ENCODE measurements around the gene GRK6. TPM values are rescaled to one million over a fixed set of nuclear protein-coding genes. Genes with fewer than 3 reads are reported as not detected.
A peak's percentile ranks its signal among the peaks of the same experiment; 100 is the strongest.

Gene GRK6
- total RNA-seq, 1 donor from 2014 or later: 59.4 TPM

DNA sequence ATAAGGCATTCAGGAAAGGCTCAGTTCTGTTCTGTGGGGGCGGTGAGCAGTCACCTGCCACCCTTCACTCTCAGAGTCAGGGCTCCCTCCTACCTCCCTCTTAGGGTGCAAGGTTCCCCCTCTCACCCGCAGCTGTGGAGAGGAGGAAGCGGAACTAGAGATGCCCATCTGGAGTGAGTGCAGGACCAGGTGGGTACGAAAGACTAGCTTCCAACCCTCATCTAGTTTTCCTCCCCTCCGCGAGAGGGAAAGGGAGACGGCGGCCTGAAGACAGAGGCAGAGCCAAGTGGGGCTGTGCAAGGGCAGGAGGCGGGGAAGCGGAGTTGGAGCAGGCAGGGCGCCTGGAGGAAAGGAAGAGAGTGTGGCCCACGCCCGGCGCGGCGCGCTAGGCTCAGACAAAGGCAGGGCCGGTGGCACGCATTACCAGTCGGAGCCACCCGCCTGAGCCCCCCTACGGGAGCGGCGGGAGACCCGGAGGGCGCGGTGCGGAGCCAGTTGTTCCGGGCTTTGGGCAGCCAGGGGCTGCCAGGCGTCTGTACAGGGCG is 27.4 kb downstream of the GRK6 start:
- peaks cover 29% of the 10 kb centered on the region for H3K4me1 ChIP-seq
- peaks cover 25% of the 10 kb centered on the region for H3K27me3 ChIP-seq (ENCODE audit: low read depth)
- peak in 1 of 2 donors; percentile 0 for ATAC-seq
- peak overlapping the region; percentile 79 for H3K4me3 ChIP-seq
- no peaks in the 10 kb centered on the region for H3K9me3 ChIP-seq
- H3K36me3 ChIP-seq: peaks cover 11% of the 10 kb centered on the region
- no peak for TF ChIP-seq CTCF (IDR thresholded peaks at IDR 0.05)
- H3K27ac ChIP-seq: peak overlapping the region; percentile 76
- peak; percentile 64 for DNase-seq
- intact Hi-C loops (cut with DNase I): loop anchor here (10.0 kb wide), 1 partner anchor 49 kb away; the partner anchor contains the start of genes F12 and PFN3

- peaks cover 22% of the 10 kb centered on the region for H3K27me3 ChIP-seq (ENCODE audit: low read depth)
- H3K4me1 ChIP-seq: peaks cover 29% of the 10 kb centered on the region
- H3K9me3 ChIP-seq: no peaks in the 10 kb centered on the region
- peak; percentile 94 for TF ChIP-seq CTCF (IDR thresholded peaks at IDR 0.05)
- intact Hi-C loops (cut with DNase I): loop anchor here (10.0 kb wide), 1 partner anchor 50 kb away; the partner anchor contains the start of genes F12 and PFN3
- peak overlapping the region; percentile 76 for H3K27ac ChIP-seq
- peaks cover 11% of the 10 kb centered on the region for H3K36me3 ChIP-seq
- peak; percentile 83 to 86 for ATAC-seq
- H3K4me3 ChIP-seq: peak overlapping the region; percentile 79
- peak; percentile 94 for DNase-seq
These were observed 28.0 kb downstream of the GRK6 start for GRCh38 chr5:177454397-177455035.

DNA sequence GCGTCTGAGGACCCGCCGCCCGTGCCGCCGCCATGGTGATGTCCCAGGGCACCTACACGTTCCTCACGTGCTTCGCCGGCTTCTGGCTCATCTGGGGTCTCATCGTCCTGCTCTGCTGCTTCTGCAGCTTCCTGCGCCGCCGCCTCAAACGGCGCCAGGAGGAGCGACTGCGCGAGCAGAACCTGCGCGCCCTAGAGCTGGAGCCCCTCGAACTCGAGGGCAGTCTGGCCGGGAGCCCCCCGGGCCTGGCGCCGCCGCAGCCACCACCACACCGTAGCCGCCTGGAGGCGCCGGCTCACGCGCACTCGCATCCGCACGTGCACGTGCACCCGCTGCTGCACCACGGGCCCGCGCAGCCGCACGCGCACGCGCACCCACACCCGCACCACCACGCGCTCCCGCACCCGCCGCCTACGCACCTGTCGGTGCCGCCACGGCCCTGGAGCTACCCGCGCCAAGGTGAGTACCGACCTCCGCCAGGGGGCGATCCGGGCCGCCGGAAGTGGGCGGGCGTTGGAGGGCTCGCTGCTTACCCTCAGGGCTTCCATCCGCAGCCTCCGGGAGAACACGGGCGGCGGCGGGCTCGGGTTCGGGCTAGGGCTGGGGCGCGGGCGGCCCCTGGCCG is 28.7 kb downstream of the GRK6 start:
- DNase-seq: peak; percentile 87
- no peaks in the 10 kb centered on the region for H3K9me3 ChIP-seq
- peaks cover 16% of the 10 kb centered on the region for H3K27me3 ChIP-seq (ENCODE audit: low read depth)
- peaks cover 16% of the 10 kb centered on the region for H3K36me3 ChIP-seq
- intact Hi-C loops (cut with DNase I): loop anchor here (10.0 kb wide), 1 partner anchor 50 kb away; the partner anchor contains the start of genes F12 and PFN3
- H3K4me3 ChIP-seq: peak overlapping the region; percentile 79
- H3K4me1 ChIP-seq: peaks cover 29% of the 10 kb centered on the region
- peak overlapping the region; percentile 76 for H3K27ac ChIP-seq
- ATAC-seq: peak; percentile 77 to 81
- TF ChIP-seq CTCF (IDR thresholded peaks at IDR 0.05): peak; percentile 76

- ATAC-seq: peak; percentile 81 to 84
- H3K4me3 ChIP-seq: peak overlapping the region; percentile 79
- peaks cover 19% of the 10 kb centered on the region for H3K36me3 ChIP-seq
- peak; percentile 93 for TF ChIP-seq CTCF (IDR thresholded peaks at IDR 0.05)
- intact Hi-C loops (cut with DNase I): loop anchor here (10.0 kb wide), 1 partner anchor 51 kb away; the partner anchor contains the start of genes F12 and PFN3
- peaks cover 29% of the 10 kb centered on the region for H3K4me1 ChIP-seq
- peaks cover 8% of the 10 kb centered on the region for H3K27me3 ChIP-seq (ENCODE audit: low read depth)
- DNase-seq: peak; percentile 95
- H3K9me3 ChIP-seq: no peaks in the 10 kb centered on the region
- H3K27ac ChIP-seq: peak overlapping the region; percentile 76
These were observed 29.4 kb downstream of the GRK6 start for GRCh38 chr5:177455661-177456590.

DNA sequence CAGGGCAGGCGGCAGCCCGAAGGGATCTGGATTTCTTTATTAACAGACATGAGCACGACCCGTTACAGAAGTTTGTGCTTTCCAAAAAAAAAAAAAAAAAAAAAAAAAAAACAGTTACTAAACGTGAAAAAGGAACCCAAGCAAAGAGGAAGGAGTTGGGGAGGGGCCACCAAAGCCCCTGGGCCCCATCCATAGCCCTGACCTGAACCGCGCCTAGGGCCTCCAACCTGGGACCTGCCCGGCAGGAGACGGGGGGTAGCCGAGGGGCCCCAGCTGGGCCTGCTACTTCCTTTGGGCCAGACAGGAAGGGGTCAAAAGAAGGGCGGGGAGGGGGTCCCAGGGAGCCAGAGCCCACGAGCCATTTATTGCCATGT is 30.1 kb downstream of the GRK6 start:
- H3K36me3 ChIP-seq: peaks cover 19% of the 10 kb centered on the region
- intact Hi-C loops (cut with DNase I): loop anchor here (10.0 kb wide), 1 partner anchor 52 kb away; the partner anchor contains the start of genes F12 and PFN3
- H3K4me3 ChIP-seq: peak overlapping the region; percentile 79
- H3K27me3 ChIP-seq (ENCODE audit: low read depth): peaks cover 6% of the 10 kb centered on the region
- H3K27ac ChIP-seq: peak overlapping the region; percentile 76
- no peak for DNase-seq
- peaks cover 31% of the 10 kb centered on the region for H3K4me1 ChIP-seq
- TF ChIP-seq CTCF (IDR thresholded peaks at IDR 0.05): no peak
- no peak for ATAC-seq
- no peaks in the 10 kb centered on the region for H3K9me3 ChIP-seq

All from lower lobe of right lung (tissue), 2 donors.